ENCODE measurements around the gene PRR29. TPM values are rescaled to one million over a fixed set of nuclear protein-coding genes. Genes with fewer than 3 reads are reported as not detected.
A peak's percentile ranks its signal among the peaks of the same experiment; 100 is the strongest.
"Not testable (repeated sequence)": the region's sequence is repeated elsewhere in the genome, so short reads cannot be mapped to it uniquely, and the experiment has no call there.

Gene PRR29
- total RNA-seq, 4 donors from 2014 or later: 0.30 TPM; not detected in 3

GRCh38 chr17:64004903-64005733 lies 7.0 kb downstream of the PRR29 start:
- 86% methylated on average over 16 of the region's 19 CpGs for WGBS
- Histone ChIP-seq H3K4me3 (no peak overlapping the region), H3K4me1 (peaks cover 25% of the 10 kb centered on the region), H3K27ac (no peak overlapping the region), H3K27me3 (peaks cover 2% of the 10 kb centered on the region), H3K9me3 (no peaks in the 10 kb centered on the region), H3K36me3 (no peaks in the 10 kb centered on the region)
- DNase-seq (ENCODE audit: low spot score in 2 of 2): peak; percentile 59 to 77
- no peak for TF ChIP-seq CTCF (IDR thresholded peaks at IDR 0.05)
- no peak for TF ChIP-seq POLR2A (IDR thresholded peaks at IDR 0.05)

DNA sequence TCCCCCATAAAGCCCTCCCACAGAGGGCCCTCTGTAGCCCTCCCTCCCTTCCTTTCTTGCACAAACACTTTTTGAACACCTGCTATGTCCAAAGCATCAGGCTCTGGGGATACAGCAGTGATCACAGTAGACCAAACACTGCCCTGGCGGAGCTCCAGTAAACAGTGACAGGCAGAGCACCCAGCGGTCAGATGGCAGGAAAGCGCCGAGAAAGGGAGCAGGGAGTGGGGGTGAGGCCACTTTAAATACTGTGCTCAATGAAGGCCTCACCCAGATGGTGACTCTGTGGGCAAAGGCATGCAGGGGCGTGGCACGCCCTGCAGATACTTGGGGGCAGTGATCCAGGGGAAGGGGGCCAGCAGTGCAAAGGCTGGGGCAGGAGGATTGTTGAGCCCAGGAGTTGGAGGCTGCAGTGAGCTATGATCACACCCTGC lies 7.6 kb downstream of the PRR29 start:
- TF ChIP-seq CTCF (IDR thresholded peaks at IDR 0.05) (no peak), POLR2AphosphoS5 (IDR thresholded peaks at IDR 0.05) (no peak)
- H3K4me3 ChIP-seq: no peak overlapping the region
- no peaks in the 10 kb centered on the region for H3K36me3 ChIP-seq
- H3K27ac ChIP-seq: no peak overlapping the region
- H3K27me3 ChIP-seq: no peaks in the 10 kb centered on the region
- no peaks in the 10 kb centered on the region for H3K9me3 ChIP-seq
- peaks cover 25% of the 10 kb centered on the region for H3K4me1 ChIP-seq
- WGBS: 45% methylated on average over 6 of the region's 6 CpGs
- peak; percentile 56 to 60 for DNase-seq (ENCODE audit: low spot score in 2 of 2)

- TF ChIP-seq EP300 (IDR thresholded peaks at IDR 0.05): no peak
- Histone ChIP-seq H3K9me3 (no peaks in the 10 kb centered on the region), H3K27me3 (no peaks in the 10 kb centered on the region), H3K36me3 (no peaks in the 10 kb centered on the region), H3K4me1 (peaks cover 25% of the 10 kb centered on the region), H3K4me3 (no peak overlapping the region), H3K27ac (peak overlapping the region; percentile 12)
- peak; percentile 72 to 77 for DNase-seq (ENCODE audit: low spot score in 2 of 2)
- WGBS: 64% methylated on average over 9 of the region's 13 CpGs
Observed at GRCh38 chr17:64006361-64007088, 8.4 kb downstream of the PRR29 start.

- Histone ChIP-seq H3K4me1 (peaks cover 25% of the 10 kb centered on the region), H3K27ac (peak overlapping the region; percentile 28)
- H3K27me3 ChIP-seq, H3K4me3 ChIP-seq, H3K9me3 ChIP-seq, H3K36me3 ChIP-seq: not testable (repeated sequence)
- 88% methylated on average over 5 of the region's 5 CpGs for WGBS
- peak; percentile 24 to 49 for DNase-seq (ENCODE audit: low spot score in 2 of 2)
Observed at GRCh38 chr17:64007089-64007837, 9.1 kb downstream of the PRR29 start.

- WGBS: 50% methylated on average over 5 of the region's 5 CpGs
- no peaks in the 10 kb centered on the region for H3K9me3 ChIP-seq
- no peaks in the 10 kb centered on the region for H3K36me3 ChIP-seq
- H3K27ac ChIP-seq: peak overlapping the region; percentile 28
- H3K27me3 ChIP-seq: no peaks in the 10 kb centered on the region
- no peak for TF ChIP-seq POLR2AphosphoS5 (IDR thresholded peaks at IDR 0.05)
- H3K4me1 ChIP-seq: peaks cover 25% of the 10 kb centered on the region
- peak; percentile 59 to 67 for DNase-seq (ENCODE audit: low spot score in 2 of 2)
- H3K4me3 ChIP-seq: no peak overlapping the region
Observed at GRCh38 chr17:64007838-64008282, 9.7 kb downstream of the PRR29 start.

DNA sequence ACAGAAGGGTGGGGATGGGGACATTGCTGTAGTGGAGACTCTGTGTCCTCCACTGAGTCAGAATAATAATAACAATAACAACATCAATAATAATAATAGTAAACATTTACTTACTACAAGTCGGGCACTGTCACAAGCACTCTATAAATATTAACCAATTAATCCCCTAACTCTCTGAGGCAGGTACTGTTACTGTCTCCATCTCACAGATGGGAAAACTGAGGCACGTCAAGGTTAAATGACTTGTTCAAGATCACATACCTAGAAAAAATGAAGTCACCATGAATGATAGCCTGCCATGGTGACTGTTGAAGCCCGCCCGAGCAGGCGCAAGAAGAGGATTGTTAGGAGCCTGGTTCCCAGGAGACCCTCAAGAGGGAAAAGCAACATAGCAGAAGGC lies 10.2 kb downstream of the PRR29 start:
- DNase-seq (ENCODE audit: low spot score in 2 of 2): no peak
- TF ChIP-seq EP300 (IDR thresholded peaks at IDR 0.05) (no peak), POLR2AphosphoS5 (IDR thresholded peaks at IDR 0.05) (no peak), POLR2A (IDR thresholded peaks at IDR 0.05) (no peak), CTCF (IDR thresholded peaks at IDR 0.05) (no peak)
- Histone ChIP-seq H3K9me3 (no peaks in the 10 kb centered on the region), H3K4me3 (no peak overlapping the region), H3K36me3 (no peaks in the 10 kb centered on the region), H3K27me3 (no peaks in the 10 kb centered on the region), H3K4me1 (peaks cover 25% of the 10 kb centered on the region), H3K27ac (peak overlapping the region; percentile 8)
- WGBS: 80% methylated on average over 5 of the region's 5 CpGs
